GM12891 (cell line): ENCODE data around the gene PIP4K2A.

Experiments used
- POLR2A ChIP-seq: IDR thresholded peaks from 2 replicates; pipeline ENCODE4 v1.6.1; 2011; ENCODE audit warnings: low read depth, low read length, control low read depth
- TAF1 ChIP-seq: IDR thresholded peaks from 2 replicates; pipeline ENCODE4 v1.6.1; 2011; ENCODE audit warnings: low read depth, low read length, control low read depth

- TF ChIP-seq POLR2A (no peak), TAF1 (no peak)
Observed at GRCh38 chr10:22629126-22629525, 85.3 kb downstream of the PIP4K2A start.
